CD4-positive, alpha-beta T cell treated with Interleukin-4 for 4 hours (primary cell): ENCODE measurements around the gene GCLM.
"Not testable (repeated sequence)": the region's sequence is repeated elsewhere in the genome, so short reads cannot be mapped to it uniquely, and the experiment has no call there.

ENCODE experiments used
- DNase-seq: peaks from one replicate; pipeline ENCODE4 v3.0.0-alpha.2; 2020

The GCLM gene

GRCh38 chr1:93909146-93910050 lies at the start of gene GCLM:
Gene GCLM, minus strand, starts transcription at chr1:93909430. Its CDS starts 267 bp downstream, at chr1:93909163.
- peak; percentile 90 for DNase-seq

- DNase-seq: no peak
Observed at GRCh38 chr1:93958726-93959100, 49.5 kb upstream of the GCLM start.

- no peak for DNase-seq
Observed at GRCh38 chr1:93958032-93958725, 48.9 kb upstream of the GCLM start.

GRCh38 chr1:93955765-93956164 lies 46.5 kb upstream of the GCLM start:
- DNase-seq: no peak

- DNase-seq: not testable (repeated sequence)
Observed at GRCh38 chr1:93947002-93947686, 37.9 kb upstream of the GCLM start.

GRCh38 chr1:93938461-93939145 lies 29.4 kb upstream of the GCLM start:
- no peak for DNase-seq

- no peak for DNase-seq
Observed at GRCh38 chr1:93937997-93938396, 28.8 kb upstream of the GCLM start.

GRCh38 chr1:93925206-93925605 lies 16.0 kb upstream of the GCLM start:
- DNase-seq: no peak

- no peak for DNase-seq
Observed at GRCh38 chr1:93919780-93920179, 10.6 kb upstream of the GCLM start.

- no peak for DNase-seq
Observed at GRCh38 chr1:93917302-93917701, 8.1 kb upstream of the GCLM start.

- not testable (repeated sequence) for DNase-seq
Observed at GRCh38 chr1:93910880-93911279, 1.6 kb upstream of the GCLM start.

- DNase-seq: no peak
Observed at GRCh38 chr1:93910305-93910704, 1.1 kb upstream of the GCLM start.

GRCh38 chr1:93908394-93909145 lies 660 bp downstream of the GCLM start:
- DNase-seq: peak; percentile 41

GRCh38 chr1:93907718-93908117 lies 1.5 kb downstream of the GCLM start:
- no peak for DNase-seq

GRCh38 chr1:93906480-93906879 lies 2.8 kb downstream of the GCLM start:
- no peak for DNase-seq

GRCh38 chr1:93905734-93906133 lies 3.5 kb downstream of the GCLM start:
- DNase-seq: peak; percentile 3

GRCh38 chr1:93905051-93905450 lies 4.2 kb downstream of the GCLM start:
- no peak for DNase-seq

- DNase-seq: peak; percentile 18
Observed at GRCh38 chr1:93904228-93904627, 5.0 kb downstream of the GCLM start.

- DNase-seq: no peak
Observed at GRCh38 chr1:93900723-93901504, 8.3 kb downstream of the GCLM start.

GRCh38 chr1:93899543-93900207 lies 9.6 kb downstream of the GCLM start:
- DNase-seq: no peak

GRCh38 chr1:93888900-93889299 lies 20.3 kb downstream of the GCLM start:
- DNase-seq: no peak
